Keratinocyte (primary cell): ENCODE data around the gene NBPF1.

Experiments used
- EZH2 ChIP-seq: IDR thresholded peaks from one replicate; pipeline ENCODE4 v1.6.1; 2012; ENCODE audit warnings: inconsistent platforms, mild to moderate bottlenecking, low read length, moderate library complexity
- TF ChIP-seq, protein P1 (sequence below), 3 experiments: IDR thresholded peaks in 1 of 3; conservative IDR thresholded peaks in 1 of 3; optimal IDR thresholded peaks in 1 of 3; 2 replicates in 2 of 3; 3 replicates in 1 of 3; pipeline versions ENCODE3 to v1.5.1; 2011; ENCODE audit warnings: low read length in 3 of 3, mild to moderate bottlenecking in 3 of 3, moderate library complexity in 2 of 3, control low read depth in 1 of 3, inconsistent platforms in 1 of 3; ENCODE audit not compliant: insufficient read depth in 2 of 3; ENCODE audit errors: extremely low read depth in 1 of 3

GRCh38 chr1:16607433-16607851 lies 5.9 kb downstream of the NBPF1 start:
- TF ChIP-seq, protein P1, sequence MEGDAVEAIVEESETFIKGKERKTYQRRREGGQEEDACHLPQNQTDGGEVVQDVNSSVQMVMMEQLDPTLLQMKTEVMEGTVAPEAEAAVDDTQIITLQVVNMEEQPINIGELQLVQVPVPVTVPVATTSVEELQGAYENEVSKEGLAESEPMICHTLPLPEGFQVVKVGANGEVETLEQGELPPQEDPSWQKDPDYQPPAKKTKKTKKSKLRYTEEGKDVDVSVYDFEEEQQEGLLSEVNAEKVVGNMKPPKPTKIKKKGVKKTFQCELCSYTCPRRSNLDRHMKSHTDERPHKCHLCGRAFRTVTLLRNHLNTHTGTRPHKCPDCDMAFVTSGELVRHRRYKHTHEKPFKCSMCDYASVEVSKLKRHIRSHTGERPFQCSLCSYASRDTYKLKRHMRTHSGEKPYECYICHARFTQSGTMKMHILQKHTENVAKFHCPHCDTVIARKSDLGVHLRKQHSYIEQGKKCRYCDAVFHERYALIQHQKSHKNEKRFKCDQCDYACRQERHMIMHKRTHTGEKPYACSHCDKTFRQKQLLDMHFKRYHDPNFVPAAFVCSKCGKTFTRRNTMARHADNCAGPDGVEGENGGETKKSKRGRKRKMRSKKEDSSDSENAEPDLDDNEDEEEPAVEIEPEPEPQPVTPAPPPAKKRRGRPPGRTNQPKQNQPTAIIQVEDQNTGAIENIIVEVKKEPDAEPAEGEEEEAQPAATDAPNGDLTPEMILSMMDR (optimal IDR thresholded peaks at IDR 0.05 in 1 of 3, IDR thresholded peaks at IDR 0.05 in 1 of 3, conservative IDR thresholded peaks at IDR 0.05 in 1 of 3; ENCODE audit: extremely low read depth in 1 of 3, insufficient read depth in 2 of 3, low read length in 3 of 3): no peak
- no peak for TF ChIP-seq EZH2
